H9 (cell line): ENCODE data around the gene RND1. TPM values are rescaled to one million over a fixed set of nuclear protein-coding genes. Genes with fewer than 3 reads are reported as not detected.

Source experiments
- DNase-seq: peaks from one replicate; pipeline ENCODE4 v3.0.0-alpha.2; 2017
- H2AFZ ChIP-seq: one replicate; pipeline ENCODE4 v1.6.1; 2013; ENCODE audit warnings: mild to moderate bottlenecking, low read length, control low read depth, moderate library complexity
- H2AK5ac ChIP-seq: 2 replicates; pipeline ENCODE4 v1.6.1; 2013; ENCODE audit warnings: low read length, control low read depth, mixed read lengths; ENCODE audit not compliant: insufficient read length
- H2BK120ac ChIP-seq: one replicate; pipeline ENCODE4 v1.6.1; 2013; ENCODE audit warnings: low read depth, mild to moderate bottlenecking, low read length, control low read depth, inconsistent platforms; ENCODE audit not compliant: poor library complexity, severe bottlenecking
- H2BK12ac ChIP-seq: 2 replicates; pipeline ENCODE4 v1.6.1; 2013; ENCODE audit warnings: low read length, control low read depth, mixed read lengths, low read depth; ENCODE audit not compliant: insufficient read length
- H2BK15ac ChIP-seq: 2 replicates; pipeline ENCODE4 v1.6.1; 2013; ENCODE audit warnings: low read depth, low read length, control low read depth
- H2BK20ac ChIP-seq: one replicate; pipeline ENCODE4 v1.6.1; 2013; ENCODE audit warnings: low read depth, mild to moderate bottlenecking, low read length, control low read depth, inconsistent platforms; ENCODE audit not compliant: poor library complexity, severe bottlenecking
- H2BK5ac ChIP-seq: 2 replicates; pipeline ENCODE4 v1.6.1; 2013; ENCODE audit warnings: low read length, control low read depth, mixed read lengths; ENCODE audit not compliant: insufficient read length
- H3K14ac ChIP-seq: 2 replicates; pipeline ENCODE4 v1.6.1; 2013; ENCODE audit warnings: low read length, control low read depth; ENCODE audit not compliant: insufficient read depth
- H3K18ac ChIP-seq: 2 replicates; pipeline ENCODE4 v1.6.1; 2013; ENCODE audit warnings: low read depth, mild to moderate bottlenecking, mixed read lengths, low read length, control low read depth; ENCODE audit not compliant: insufficient read length
- H3K23ac ChIP-seq: 2 replicates; pipeline ENCODE4 v1.6.1; 2013; ENCODE audit warnings: low read length, control low read depth, mixed read lengths, low read depth; ENCODE audit not compliant: insufficient read length
- H3K23me2 ChIP-seq: 2 replicates; pipeline ENCODE4 v1.6.1; 2013; ENCODE audit warnings: low read depth, mild to moderate bottlenecking, mixed read lengths, low read length, control low read depth; ENCODE audit not compliant: insufficient read length, poor library complexity, severe bottlenecking
- H3K27ac ChIP-seq: 2 replicates; pipeline ENCODE4 v1.5.1; 2013; ENCODE audit warnings: low read length, control low read depth, mixed read lengths, low read depth; ENCODE audit not compliant: insufficient read length
- H3K27me3 ChIP-seq: 2 replicates; pipeline ENCODE4 v1.6.1; 2013; ENCODE audit warnings: low read length, control low read depth, inconsistent platforms; ENCODE audit not compliant: insufficient read depth
- H3K4ac ChIP-seq: 2 replicates; pipeline ENCODE4 v1.6.1; 2013; ENCODE audit warnings: low read depth, mild to moderate bottlenecking, control low read depth, inconsistent platforms, low read length, moderate library complexity
- H3K4me1 ChIP-seq: 2 replicates; pipeline ENCODE4 v1.6.1; 2013; ENCODE audit warnings: low read length, control low read depth, inconsistent platforms; ENCODE audit not compliant: insufficient read depth
- H3K4me2 ChIP-seq: 2 replicates; pipeline ENCODE4 v1.6.1; 2013; ENCODE audit warnings: low read length, control low read depth, mixed read lengths; ENCODE audit not compliant: insufficient read length, insufficient read depth
- H3K56ac ChIP-seq: 2 replicates; pipeline ENCODE4 v1.6.1; 2013; ENCODE audit warnings: low read depth, mild to moderate bottlenecking, mixed read lengths, low read length, control low read depth; ENCODE audit not compliant: insufficient read length
- H3K79me1 ChIP-seq: 2 replicates; pipeline ENCODE4 v1.6.1; 2013; ENCODE audit warnings: low read depth, mild to moderate bottlenecking, moderate library complexity, low read length, control low read depth, inconsistent platforms; ENCODE audit not compliant: insufficient read depth, poor library complexity, severe bottlenecking
- H3K79me2 ChIP-seq: 2 replicates; pipeline ENCODE4 v1.6.1; 2013; ENCODE audit warnings: low read length, control low read depth, inconsistent platforms; ENCODE audit not compliant: insufficient read depth
- H3K9ac ChIP-seq: 2 replicates; pipeline ENCODE4 v1.6.1; 2013; ENCODE audit warnings: low read length, control low read depth, mixed read lengths; ENCODE audit not compliant: insufficient read length; ENCODE audit errors: extremely low read depth
- H3K9me3 ChIP-seq: one replicate; pipeline ENCODE4 v1.6.1; 2013; ENCODE audit warnings: low read depth, low read length, inconsistent platforms; ENCODE audit not compliant: control insufficient read depth
- H3T11ph ChIP-seq: one replicate; pipeline ENCODE4 v1.6.1; 2013; ENCODE audit warnings: mild to moderate bottlenecking, low read length, control low read depth, inconsistent platforms
- H4K20me1 ChIP-seq: one replicate; pipeline ENCODE4 v1.6.1; 2013; ENCODE audit not compliant: control insufficient read depth, insufficient read length, insufficient read depth
- H4K5ac ChIP-seq: 2 replicates; pipeline ENCODE4 v1.6.1; 2013; ENCODE audit warnings: low read depth, mild to moderate bottlenecking, mixed read lengths, low read length, control low read depth; ENCODE audit not compliant: insufficient read length
- H4K8ac ChIP-seq: replicated peaks from 2 replicates; pipeline ENCODE4 v1.6.1; 2013; ENCODE audit warnings: low read length, control low read depth, mixed read lengths, low read depth; ENCODE audit not compliant: insufficient read length
- H4K91ac ChIP-seq: 2 replicates; pipeline ENCODE4 v1.6.1; 2013; ENCODE audit warnings: low read depth, mild to moderate bottlenecking, moderate library complexity, mixed read lengths, low read length, control low read depth; ENCODE audit not compliant: insufficient read length
- H3K27ac Mint-ChIP-seq, 3 experiments: 2 replicates in 2 of 3; 3 replicates in 1 of 3; pipeline ENCODE4 v1.8.0; 2020 to 2021; ENCODE audit warnings: mixed read lengths in 3 of 3, mild to moderate bottlenecking in 1 of 3, moderate library complexity in 1 of 3
- H3K27me3 Mint-ChIP-seq: 2 replicates; pipeline ENCODE4 v1.8.0; 2021; ENCODE audit warnings: low read depth, mild to moderate bottlenecking, moderate library complexity, mixed read lengths
- H3K36me3 Mint-ChIP-seq, 3 experiments: 2 replicates in 2 of 3; 3 replicates in 1 of 3; pipeline ENCODE4 v1.8.0; 2020 to 2021; ENCODE audit warnings: low read depth in 3 of 3, mixed read lengths in 3 of 3; ENCODE audit not compliant: insufficient read depth in 1 of 3
- H3K4me1 Mint-ChIP-seq, 2 experiments: 2 replicates each; pipeline ENCODE4 v1.8.0; 2020; ENCODE audit warnings: mixed read lengths in 2 of 2
- H3K4me3 Mint-ChIP-seq, 2 experiments: 2 replicates in 1 of 2; 3 replicates in 1 of 2; pipeline ENCODE4 v1.8.0; 2020 to 2021; ENCODE audit warnings: mild to moderate bottlenecking in 2 of 2, mixed read lengths in 2 of 2, moderate library complexity in 1 of 2
- H3K9me3 Mint-ChIP-seq, 2 experiments: 2 replicates in 1 of 2; 3 replicates in 1 of 2; pipeline ENCODE4 v1.8.0; 2020; ENCODE audit warnings: mild to moderate bottlenecking in 2 of 2, mixed read lengths in 2 of 2, moderate library complexity in 1 of 2
- WGBS: extraction: QIAGEN DNeasy Blood & Tissue Kit; methylation state at CpG from one replicate; pipeline ENCODE4 v1.1.7; 2013; ENCODE audit warnings: missing lambda C conversion rate, low lambda C conversion rate, mixed read lengths; ENCODE audit not compliant: insufficient read length; ENCODE audit errors: extremely low coverage; 5-methylcytosine and 5-hydroxymethylcytosine counted together
- total RNA-seq: library from RNA; stranded (reverse); gene quantifications from 2 replicates; pipeline ENCODE4 v1.2.1, GENCODE V29; 2021
- TF ChIP-seq, protein P1 (sequence below): fragments of 200-600 bp; sonication (generic); conservative IDR thresholded peaks from 3 replicates; pipeline ENCODE4 v1.8.0; 2021; ENCODE audit warnings: antibody characterized with exemption, mild to moderate bottlenecking

Gene RND1
- total RNA-seq, 1 experiment from 2014 or later: 9.7 TPM

DNA sequence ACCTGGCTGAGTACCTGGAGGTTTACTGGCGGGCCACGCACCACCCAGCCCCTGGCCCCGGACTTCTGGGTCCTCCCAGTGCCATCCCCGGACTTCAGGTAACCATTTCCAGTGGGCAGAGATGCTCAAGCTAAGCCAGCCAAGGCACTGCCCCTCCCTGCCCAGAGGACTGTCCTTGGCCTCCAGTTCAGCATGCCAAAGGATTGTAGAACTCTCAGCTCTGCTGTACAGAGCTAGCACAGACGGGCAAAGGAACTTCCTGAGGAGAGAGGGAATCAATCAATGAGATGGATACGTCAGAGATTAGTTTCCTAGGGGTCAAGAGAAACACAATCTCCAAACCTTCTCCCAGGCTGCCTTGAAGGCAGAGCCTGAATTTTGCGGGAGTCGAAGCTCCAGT is 38.6 kb downstream of the RND1 start:
- WGBS: no CpG with 5 or more reads among the region's 8 CpGs
- H3K27me3 Mint-ChIP-seq: peaks cover under 1% of the 10 kb centered on the region; the same call in 1 of the 2 replicates
- DNase-seq: no peak
- H2BK5ac ChIP-seq: no peak overlapping the region
- no peaks in the 10 kb centered on the region for H3K79me1 ChIP-seq
- no peak overlapping the region for H2BK15ac ChIP-seq
- no peak overlapping the region for H2BK20ac ChIP-seq
- no peaks in the 10 kb centered on the region for H4K20me1 ChIP-seq
- H3K27ac Mint-ChIP-seq: no peak overlapping the region; a peak in 1 of 7 replicates
- no peak overlapping the region for H3K9ac ChIP-seq
- no peaks in the 10 kb centered on the region for H3K4me1 ChIP-seq
- no peaks in the 10 kb centered on the region for H3K23me2 ChIP-seq
- H2BK12ac ChIP-seq: no peak overlapping the region
- H3K56ac ChIP-seq: no peak overlapping the region
- no peak overlapping the region for H2AFZ ChIP-seq
- no peak overlapping the region for H2AK5ac ChIP-seq
- H3K36me3 Mint-ChIP-seq: peaks cover 24 to 83% (median 59%) of the 10 kb centered on the region in 3 experiments; a peak in 6 of 7 replicates
- no peak overlapping the region for H3K23ac ChIP-seq
- H3K9me3 Mint-ChIP-seq: no peaks in the 10 kb centered on the region
- H3K27me3 ChIP-seq: no peaks in the 10 kb centered on the region; the same call in 1 of the 2 replicates
- TF ChIP-seq, protein P1, sequence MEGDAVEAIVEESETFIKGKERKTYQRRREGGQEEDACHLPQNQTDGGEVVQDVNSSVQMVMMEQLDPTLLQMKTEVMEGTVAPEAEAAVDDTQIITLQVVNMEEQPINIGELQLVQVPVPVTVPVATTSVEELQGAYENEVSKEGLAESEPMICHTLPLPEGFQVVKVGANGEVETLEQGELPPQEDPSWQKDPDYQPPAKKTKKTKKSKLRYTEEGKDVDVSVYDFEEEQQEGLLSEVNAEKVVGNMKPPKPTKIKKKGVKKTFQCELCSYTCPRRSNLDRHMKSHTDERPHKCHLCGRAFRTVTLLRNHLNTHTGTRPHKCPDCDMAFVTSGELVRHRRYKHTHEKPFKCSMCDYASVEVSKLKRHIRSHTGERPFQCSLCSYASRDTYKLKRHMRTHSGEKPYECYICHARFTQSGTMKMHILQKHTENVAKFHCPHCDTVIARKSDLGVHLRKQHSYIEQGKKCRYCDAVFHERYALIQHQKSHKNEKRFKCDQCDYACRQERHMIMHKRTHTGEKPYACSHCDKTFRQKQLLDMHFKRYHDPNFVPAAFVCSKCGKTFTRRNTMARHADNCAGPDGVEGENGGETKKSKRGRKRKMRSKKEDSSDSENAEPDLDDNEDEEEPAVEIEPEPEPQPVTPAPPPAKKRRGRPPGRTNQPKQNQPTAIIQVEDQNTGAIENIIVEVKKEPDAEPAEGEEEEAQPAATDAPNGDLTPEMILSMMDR: no peak
- H3K9me3 ChIP-seq: no peaks in the 10 kb centered on the region
- no peak overlapping the region for H4K8ac ChIP-seq
- peaks cover 12 to 22% of the 10 kb centered on the region in 2 experiments for H3K4me1 Mint-ChIP-seq
- H3K4ac ChIP-seq: no peak overlapping the region
- H2BK120ac ChIP-seq: no peak overlapping the region
- H3T11ph ChIP-seq: no peak overlapping the region
- H3K4me2 ChIP-seq: no peak overlapping the region
- H4K5ac ChIP-seq: no peak overlapping the region
- H3K18ac ChIP-seq: no peak overlapping the region
- no peaks in the 10 kb centered on the region for H3K79me2 ChIP-seq
- no peak overlapping the region for H3K27ac ChIP-seq
- H3K4me3 Mint-ChIP-seq: no peak overlapping the region
- no peak overlapping the region for H3K14ac ChIP-seq
- H4K91ac ChIP-seq: no peak overlapping the region
